Measurements from ENCODE around the gene HEBP1.
A peak's percentile ranks its signal among the peaks of the same experiment; 100 is the strongest.
"Not testable (repeated sequence)": the region's sequence is repeated elsewhere in the genome, so short reads cannot be mapped to it uniquely, and the experiment has no call there.

Gene HEBP1, protein sequence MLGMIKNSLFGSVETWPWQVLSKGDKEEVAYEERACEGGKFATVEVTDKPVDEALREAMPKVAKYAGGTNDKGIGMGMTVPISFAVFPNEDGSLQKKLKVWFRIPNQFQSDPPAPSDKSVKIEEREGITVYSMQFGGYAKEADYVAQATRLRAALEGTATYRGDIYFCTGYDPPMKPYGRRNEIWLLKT

DNA sequence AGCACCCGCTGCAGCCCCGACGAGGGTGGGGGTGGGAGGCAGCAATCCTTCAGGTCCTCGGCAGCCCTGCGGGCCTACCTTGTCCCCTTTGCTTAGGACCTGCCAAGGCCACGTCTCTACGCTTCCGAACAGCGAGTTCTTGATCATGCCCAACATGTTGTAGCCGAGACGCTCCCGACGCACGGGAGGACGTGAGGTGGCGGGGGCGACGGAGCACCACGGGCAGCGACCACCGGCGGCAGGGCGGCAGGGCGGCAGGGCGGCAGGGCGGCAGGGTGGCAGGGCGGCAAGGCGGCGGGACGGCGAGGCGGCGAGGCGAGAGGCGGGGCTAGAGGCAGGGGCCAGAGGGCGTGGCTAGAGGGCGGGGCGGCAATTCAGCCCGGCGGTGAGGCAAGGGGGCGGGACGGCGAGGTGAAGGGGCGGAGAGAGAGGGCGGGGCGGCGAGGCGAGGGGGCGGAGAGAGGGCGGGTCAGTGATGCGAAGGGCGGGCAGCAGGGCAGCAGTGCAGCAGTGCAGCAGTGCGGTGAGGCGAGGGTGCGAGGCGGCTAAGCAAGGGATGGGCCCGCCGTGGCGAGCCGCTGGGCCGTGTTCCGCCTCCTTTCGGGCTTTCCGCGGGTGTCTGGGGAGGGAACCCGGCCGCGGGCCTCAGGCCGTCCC is at the start of gene HEBP1:
Gene HEBP1 (minus strand): TSS at position 307 of the 657 bp plus-strand sequence. CDS start 151 bp downstream, at position 156.
- peak; percentile 56 for DNase-seq

DNA sequence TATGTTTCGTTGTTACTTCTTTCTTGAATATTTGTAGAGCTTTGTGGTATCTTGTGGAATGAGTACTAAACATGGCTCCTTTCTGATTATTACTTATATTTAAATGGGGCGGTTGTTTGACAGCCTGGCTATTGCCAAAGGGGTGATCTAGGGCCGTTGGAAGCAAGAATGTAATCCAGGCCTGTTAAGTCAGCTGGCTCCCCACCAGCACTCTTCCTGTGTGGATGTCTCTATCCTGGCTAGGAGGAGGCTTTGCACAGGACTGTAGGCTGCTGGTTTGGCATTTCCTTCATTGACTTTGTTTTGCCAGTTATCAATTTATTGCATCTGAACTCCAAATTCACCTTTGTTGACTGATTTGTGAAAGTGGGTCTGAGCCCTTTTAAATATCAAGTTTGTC is 49.8 kb upstream of the HEBP1 start:
- no peak for DNase-seq

DNA sequence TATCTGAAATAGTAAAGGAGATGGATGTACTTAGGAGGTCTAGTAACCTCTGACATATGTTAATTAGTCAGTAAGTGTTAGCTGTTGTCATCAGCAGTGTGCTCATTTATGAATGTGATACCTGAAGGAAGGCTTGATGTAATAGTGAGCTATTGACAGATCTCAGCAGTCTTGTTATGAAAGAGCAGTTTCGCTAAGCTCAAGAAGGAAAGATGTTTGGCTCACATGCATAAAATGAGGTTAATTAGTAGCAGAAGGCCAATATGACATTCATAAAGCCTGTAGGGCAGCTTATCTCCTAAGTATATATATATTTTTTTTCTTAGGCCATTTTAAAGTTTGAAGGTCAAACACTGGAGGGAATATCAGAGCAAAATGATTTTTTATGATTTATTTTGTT is 46.9 kb upstream of the HEBP1 start:
- no peak for DNase-seq

DNA sequence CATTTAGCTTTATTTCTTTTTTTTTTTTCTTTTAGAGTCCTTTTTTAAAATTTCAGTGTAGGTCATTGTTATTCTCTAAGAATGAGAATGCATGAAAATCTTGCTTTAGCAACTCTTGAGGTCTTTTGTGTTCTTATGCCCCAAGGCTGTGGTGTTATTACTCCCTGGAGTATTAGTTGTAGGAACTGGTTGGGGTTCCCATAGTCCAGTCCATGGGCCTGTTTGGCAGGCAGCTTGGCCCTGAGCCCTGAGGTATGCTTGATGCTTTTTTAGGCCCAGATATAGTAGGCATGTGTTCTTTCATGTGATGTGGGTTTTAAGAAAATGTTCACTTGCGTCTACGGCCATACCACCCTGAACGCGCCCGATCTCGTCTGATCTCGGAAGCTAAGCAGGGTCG is 45.8 kb upstream of the HEBP1 start:
- no peak for DNase-seq

DNA sequence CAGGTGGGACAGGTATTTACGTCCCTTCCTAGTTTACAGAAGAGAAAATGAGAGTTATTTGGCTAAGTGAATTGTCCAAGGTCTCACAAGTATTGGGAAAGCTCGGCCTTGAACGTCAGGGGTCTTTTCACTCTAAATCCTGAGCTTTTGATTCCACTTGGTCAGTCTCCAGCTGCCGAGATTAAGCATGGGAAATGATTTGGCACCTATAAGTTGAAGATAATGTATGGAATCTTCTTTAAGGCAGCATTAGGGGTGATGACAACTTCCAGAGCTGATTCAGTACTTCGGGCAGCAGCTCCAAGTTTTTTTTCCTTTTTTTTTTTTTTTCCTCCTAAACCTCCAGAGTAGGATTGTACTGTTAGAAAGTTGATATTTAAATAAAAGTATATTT is 44.8 kb upstream of the HEBP1 start:
- DNase-seq, result no peak

DNA sequence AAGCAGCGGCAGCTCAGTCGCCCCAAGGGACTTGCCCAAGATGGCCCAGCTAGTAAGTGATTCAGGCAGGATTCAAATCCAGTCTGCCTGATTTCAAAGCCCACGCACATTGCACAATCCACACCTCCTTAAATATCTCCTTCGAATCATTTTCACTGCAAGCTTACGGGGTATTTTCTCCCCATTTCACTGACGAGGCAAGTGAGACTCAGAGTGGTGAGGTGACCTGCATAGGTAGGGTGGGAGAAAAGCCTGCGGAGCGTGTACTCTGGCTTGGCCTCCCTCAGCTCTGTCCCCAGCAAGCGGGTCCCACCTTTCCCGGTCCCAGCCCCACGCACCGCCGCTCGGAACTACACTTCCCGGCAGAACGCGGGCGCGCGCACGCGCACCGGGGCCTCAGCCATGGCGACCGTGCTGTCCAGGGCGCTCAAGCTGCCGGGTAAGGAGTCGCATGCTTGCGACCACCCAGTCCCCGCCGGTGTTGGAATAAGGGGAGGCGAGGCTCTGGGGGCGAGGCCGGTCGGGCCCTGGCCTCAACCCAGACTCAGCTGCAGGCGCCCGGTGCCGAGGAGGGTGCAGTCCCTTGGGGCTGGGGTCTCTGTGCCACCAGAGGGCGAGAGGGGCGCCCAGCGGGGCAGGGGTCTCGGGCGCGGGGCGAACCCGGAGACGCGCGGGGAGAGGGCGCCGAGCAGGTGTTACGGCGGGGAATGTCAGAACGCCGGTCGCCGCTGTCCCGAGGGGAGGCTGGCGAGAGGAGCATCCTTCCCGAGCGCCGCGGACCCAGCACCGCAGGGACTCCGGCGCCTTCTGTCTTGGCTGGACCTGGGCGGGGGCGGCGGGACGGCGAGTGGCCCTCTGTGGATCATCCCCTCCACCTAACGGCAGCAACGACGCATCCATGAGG is 44.2 kb upstream of the HEBP1 start, which contains the start of gene FAM234B:
Gene FAM234B (plus strand): TSS at position 380 of the 904 bp plus-strand sequence. CDS start 23 bp downstream, at position 403.
- peak; percentile 53 for DNase-seq

DNA sequence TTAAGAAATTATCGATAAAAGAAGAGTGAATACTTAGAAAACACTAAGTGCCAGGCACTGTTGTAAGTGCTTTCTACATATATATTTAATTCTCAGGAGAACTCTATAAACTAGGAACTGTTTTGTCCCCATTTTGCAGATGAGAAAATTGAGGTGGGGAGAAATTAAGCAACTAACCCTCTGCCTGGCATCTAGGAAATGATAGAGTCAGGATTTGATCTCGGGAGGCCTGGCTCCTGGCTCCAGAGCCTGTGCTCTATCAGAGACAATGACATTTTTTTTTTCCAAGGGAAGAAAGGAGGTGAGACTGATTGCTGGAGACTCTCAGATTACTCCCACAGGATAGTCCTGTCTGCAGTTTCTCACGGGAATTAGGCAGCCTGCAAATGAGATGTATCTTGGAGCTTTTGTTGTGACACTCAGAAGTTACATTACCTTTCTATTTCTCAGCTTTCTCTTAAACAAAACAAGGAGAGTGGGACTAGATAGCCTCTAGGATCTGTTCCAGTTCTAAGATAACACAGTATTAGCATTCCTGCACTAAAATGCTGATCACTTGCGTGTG is 42.7 kb upstream of the HEBP1 start:
- DNase-seq, result no peak

DNA sequence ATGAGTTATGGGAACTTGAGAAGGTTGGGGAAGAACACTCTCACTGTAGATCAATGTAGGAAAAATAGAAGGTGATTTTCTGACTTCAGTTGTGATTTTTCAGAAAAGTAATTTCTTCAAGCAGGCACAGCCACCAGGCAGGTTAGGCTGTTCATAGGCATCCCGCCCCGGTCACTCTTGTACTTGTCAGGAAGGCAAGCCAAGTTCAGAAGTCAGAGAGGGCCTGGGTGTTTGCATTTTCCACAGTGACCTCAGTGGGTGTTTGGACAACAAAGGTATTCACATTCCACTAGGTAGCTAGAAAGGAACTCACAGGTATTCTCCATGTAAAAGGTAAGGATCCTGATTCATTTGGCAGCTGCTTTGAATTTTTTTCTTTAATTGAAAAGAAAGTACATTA is 41.2 kb upstream of the HEBP1 start:
- DNase-seq, result no peak

DNA sequence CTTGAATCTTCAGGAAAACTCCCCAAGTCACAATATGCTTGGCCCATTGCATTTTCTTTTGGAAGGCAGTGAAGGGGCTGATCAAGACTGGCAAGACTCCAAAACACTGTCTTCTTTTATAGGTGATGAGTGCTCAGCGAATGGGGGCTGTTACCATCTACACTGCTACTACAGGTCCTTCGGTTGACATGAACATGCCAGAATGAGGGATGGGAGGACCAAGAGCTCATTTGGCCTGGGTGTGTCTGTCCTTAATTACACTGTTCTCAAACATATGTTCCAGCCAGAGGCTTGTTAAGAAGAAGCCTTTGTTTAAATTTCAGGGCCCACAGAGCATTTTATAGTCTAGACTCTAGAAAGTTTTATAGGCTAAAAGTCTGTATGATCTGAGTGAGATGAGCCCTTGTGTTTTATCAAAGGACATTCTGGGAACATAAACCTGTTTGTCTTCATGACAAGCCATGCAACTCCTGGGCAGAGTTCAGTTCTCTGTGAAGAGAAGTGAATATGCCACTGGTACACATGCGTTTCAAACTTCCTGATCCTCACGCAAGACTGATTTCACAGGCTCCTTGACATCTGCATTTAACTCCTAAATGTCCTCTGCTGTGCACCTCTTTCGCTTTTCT is 39.4 kb upstream of the HEBP1 start:
- DNase-seq, result no peak

DNA sequence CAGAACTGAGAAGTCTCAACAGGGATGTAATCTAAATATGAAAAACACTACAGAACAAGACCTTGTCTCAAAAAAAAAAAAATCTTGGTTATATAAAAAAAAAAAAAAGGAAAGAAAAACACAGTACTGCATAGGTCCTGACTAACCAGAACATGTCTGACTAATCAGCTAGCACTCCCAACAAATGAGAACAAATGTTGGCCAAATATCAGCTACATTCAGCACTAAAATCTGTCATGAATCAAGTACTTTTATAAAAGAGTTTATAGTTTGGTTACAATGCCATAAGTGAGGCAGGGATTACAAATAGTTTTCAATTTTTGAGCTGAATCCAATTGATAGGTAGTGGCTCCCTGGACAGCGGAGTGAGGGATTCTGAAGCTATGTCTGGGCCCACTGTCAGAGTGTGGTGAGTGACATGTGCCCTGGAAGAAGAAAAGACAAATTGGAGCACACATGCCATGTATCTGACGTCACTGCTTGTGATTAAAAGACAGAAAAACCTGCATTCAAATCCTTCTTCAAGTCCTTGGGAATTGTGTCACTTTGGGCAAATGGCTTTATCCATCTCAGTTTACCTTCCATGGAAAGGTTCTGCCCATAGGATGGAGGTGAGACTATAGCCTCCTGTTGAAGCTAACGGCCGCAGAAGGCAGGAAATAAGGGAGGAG is 38.6 kb upstream of the HEBP1 start:
- no peak for DNase-seq

DNA sequence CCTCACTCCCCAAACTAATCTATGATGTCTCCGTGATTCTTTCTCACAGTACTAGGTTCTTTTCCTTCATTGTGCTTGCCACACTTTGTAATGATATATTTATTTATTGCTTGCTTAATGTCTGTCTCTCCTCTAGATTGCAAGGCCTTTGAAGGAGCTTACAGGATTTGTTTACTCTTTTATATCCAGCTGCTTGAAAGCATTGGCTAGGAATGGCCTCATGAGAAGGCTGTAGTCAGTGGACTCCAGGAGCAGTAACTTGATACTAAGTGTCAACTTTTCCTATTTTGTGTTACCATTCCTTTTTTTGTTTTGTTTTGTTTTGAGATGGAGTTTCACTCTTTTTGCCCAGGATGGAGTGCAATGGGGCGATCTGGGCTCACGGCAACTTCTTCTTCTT is 36.8 kb upstream of the HEBP1 start:
- no peak for DNase-seq

DNA sequence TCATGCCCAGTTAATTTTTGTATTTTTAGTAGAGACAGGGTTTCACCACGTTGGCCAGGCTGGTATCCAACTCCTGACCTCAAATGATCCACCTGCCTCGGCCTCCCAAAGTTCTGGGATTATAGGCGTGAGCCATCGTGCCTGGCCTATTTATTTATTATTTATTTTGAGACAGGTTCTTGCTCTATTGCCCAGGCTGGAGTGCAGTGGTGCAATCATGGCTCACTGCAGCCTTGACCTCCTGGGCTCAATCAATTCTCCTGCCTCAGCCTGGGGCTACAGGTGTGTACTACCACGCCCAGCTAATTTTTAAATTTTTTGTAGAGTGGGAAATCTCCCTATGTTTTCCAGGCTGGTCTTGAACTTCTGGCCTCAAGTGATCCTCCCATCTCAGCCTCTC is 35.3 kb upstream of the HEBP1 start:
- DNase-seq, result not testable (repeated sequence)

DNA sequence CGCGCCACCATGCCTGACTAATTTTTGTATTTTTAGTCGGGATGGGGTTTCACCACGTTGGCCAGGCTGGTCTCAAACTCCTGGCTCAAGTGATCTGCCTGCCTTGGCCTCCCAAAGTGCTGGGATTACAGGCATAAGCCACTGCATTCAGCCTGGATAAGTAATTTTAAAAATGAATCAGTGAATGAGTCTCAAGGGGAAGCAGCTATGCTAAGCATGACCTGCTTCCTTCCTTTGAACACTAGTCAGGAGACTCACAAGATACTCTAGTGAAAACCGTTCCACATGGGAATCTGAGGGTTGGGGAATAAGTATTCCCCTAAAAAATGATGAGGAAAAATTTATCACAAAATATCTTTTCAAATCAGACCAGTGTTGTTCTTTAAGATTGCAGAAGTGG is 33.4 kb upstream of the HEBP1 start:
- no peak for DNase-seq

DNA sequence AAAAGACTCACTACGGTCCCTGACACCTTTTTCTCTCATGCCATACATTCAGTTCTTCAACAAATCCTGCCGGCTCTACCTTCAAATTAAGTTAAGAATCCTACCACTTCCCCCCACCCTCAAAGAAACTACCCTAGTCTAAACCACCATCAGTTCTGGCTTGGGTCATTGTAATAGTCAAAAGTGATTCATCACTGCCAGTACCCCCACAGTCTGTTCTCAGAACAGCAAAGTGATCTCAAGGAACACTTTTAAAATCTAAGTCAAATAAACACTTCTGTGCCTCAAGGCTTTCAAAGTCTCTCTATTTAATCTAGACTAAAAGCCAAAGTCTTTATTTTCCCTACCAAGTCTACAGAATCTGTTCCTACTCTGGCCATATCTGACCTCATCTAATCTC is 32.1 kb upstream of the HEBP1 start:
- DNase-seq, result no peak

DNA sequence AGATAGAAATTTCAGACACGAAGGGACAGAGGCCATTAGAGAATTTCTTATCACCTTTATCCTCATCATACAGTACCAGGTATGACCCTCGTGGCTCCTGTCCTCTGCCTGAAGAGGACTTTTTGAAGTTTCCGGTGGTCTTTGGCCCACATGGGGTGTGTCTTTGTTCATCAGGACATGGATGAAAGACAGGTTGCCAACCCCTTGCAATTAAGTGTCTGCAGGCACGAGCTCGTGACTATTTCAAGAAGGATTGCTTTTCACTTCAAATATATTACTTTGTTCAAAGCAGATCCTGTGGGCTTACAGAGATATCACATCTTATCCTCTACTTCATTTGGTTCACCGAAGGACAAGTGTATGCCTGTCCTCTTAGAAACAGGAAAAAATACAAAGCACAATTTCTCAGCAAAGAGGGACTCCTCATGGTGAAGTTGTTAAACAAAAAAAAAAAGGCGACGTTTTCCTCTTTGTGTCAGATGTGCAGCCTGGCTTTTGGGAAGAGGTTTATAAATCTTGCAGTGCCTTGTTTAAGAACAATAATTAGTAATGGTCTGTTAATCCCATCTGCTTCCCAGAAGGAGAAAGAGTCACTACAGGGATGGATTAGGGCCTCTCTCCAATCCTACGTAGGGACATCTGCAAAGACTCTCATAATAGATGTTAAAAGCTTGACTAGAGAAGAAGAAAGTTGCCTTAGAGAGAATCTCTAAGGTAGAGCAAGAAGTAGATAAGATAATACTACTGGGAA is 30.7 kb upstream of the HEBP1 start:
- no peak for DNase-seq

DNA sequence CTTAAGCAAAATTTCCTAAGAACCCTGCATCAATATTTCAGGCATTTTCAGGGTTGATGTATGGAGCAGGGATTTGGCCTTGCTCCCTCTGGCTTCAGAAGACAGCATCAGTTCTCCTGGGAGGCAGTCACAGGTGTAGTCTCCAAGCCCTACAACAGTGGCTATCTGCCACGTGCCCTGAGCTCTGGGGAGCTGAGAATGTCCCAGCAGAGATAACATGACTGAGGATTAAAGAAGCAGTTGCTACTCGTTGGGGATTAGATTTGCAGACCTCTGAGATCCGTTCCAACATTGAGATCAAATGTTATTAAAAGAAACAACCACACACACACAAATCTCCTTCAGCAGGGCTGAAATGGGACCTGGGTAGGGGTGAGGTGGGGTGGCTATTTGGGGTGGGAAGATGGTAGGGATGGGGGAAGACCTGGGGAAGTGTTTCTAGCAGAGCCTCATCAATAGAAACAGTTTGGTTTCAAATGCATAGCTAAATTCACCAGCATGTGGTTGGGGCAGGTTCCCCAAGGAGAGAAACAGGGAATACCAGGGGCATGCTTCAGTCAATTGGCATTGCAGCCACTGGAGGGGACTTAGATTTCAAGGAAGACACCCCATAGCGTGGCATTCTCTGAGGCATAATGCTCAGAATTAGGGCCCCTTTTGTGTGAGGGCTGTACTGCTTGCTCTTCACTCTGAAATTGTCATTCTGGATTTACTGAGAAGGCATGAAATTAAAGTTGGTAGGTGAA is 28.9 kb upstream of the HEBP1 start:
- no peak for DNase-seq

DNA sequence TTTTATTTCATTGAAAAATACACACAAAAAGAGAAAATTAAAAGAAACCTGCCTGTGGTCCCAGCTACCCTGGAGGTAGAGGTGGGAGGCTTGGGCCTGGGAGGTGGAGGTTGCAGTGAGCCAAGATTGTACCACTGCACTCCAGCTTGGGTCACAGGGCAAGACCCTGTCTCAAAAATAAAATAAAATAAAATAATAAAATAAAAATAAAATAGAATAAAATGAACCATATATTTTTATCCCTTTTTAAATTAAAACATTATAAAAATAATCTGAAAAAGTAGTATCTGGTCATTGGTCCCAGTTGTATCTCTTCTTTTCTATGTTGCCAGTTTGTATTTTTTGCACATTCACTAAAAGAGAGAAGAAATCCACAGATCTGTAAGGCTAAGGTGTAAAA is 27.4 kb upstream of the HEBP1 start:
- no peak for DNase-seq

DNA sequence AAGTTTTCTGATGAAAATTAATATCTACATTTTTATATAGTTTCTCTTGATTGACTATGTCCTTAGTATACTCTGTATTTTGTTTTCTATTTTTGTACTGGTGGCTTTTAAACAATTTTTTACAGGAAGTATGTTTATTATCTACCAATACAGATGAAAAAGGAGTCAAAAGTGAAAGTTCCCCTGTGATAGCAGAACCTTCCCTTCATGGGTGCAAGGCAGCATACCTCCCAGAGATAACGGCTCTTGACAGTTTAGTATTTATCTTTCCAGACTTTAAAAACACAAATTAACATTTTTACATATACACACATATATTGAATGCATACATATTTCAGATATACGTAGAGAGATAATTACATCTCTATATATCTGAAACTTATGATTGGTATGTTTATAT is 27.0 kb upstream of the HEBP1 start:
- DNase-seq, result no peak

DNA sequence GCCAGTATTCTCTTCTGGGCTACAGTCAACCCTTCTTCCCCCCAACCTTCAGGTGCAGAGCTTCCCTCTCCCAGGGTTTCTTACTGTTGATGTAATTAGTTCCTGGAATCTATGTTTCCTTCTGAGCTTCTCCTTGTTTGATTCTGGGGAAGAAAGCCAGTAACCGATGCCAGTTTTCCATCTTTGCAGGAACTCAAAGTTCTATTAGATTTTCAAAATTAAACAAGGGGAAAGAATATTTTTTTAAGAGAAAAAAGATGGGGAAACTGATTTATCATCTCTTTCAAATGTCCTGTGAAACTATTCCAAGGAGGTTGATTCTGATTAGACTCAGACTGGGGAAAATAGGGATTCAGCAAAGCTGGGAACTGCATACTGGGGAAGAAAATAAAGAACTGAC is 26.2 kb upstream of the HEBP1 start:
- no peak for DNase-seq

DNA sequence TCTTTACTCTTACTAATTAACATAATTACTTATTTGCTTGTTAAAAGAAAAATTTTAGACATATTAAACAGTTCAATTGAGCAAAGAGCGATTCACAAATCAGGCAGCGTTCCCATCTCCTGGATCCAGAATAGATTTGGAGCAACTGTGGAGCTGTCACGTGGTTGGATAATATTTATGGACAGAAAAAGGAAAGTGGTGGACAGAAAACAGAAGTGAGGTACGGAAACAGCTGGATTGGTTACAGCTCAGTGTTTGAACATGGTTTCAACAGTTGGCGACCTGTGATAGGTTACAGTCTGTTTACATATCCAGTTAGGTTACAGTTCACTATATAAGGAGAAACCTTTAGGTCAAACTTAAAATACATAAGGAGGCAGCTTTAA is 24.5 kb upstream of the HEBP1 start:
- DNase-seq, result no peak

All from NCI-H146 (cell line).